ENCODE data around the gene ITM2C. TPM values are rescaled to one million over a fixed set of nuclear protein-coding genes. Genes with fewer than 3 reads are reported as not detected.

Gene ITM2C
- total and polyA plus RNA-seq, 2 of the 8 experiments (the other 6 are each of a cell fraction or from before 2014, with no cell fraction given), result 362 to 742 TPM

DNA sequence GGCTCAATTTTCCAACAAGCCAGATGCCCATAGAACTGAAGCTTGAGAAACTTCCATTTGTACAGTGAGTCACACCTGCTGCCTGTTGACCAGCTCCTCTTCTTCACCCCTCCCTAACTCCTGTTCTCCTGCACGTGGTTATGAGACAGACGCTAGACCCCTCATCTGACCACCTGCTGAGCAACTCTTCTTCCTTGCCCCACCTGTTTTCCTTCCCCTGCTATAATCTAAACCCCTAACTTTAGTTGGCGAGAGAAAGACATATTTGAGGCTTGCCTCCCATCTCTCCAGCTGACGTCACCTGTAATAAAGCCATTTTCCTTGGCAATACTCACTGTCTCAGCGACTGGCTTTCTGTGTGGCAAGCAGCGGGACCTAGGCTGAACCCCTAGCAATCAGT lies 22.3 kb upstream of the ITM2C start:
- H3K27ac ChIP-seq (ENCODE audit: low read depth, low read length), result no peak overlapping the region
- no peak overlapping the region for H2AK5ac ChIP-seq (ENCODE audit: low read depth, low read length)
- no peaks in the 10 kb centered on the region for H3K4me1 ChIP-seq (replicated peaks in 1 of 4; ENCODE audit: control insufficient read depth in 3 of 4, insufficient read depth in 4 of 4, low read length in 3 of 4)
- CTCF ChIA-PET (ENCODE audit: partially characterized antibody), result interaction anchor here (4.0 kb wide), 1 partner anchor 19 kb away, joined by 24 read pairs; no protein-coding TSS in a partner anchor
- no peak overlapping the region for H3K4me3 ChIP-seq (ENCODE audit: extremely low read depth in 1 of 4, insufficient read depth in 2 of 4, low read depth in 3 of 4, low read length in 4 of 4)
- no peak overlapping the region for H3K4ac ChIP-seq (replicated peaks; ENCODE audit: insufficient read length, low read depth, low read length)
- no peaks in the 10 kb centered on the region; a peak in 1 of 7 replicates for H3K27me3 ChIP-seq (replicated peaks in 1 of 4; ENCODE audit: control insufficient read depth in 3 of 4, extremely low read depth in 1 of 4, insufficient read depth in 3 of 4, low read length in 3 of 4)
- no peak overlapping the region for H3K18ac ChIP-seq (ENCODE audit: extremely low read depth, low read length)
- H3K23ac ChIP-seq (ENCODE audit: insufficient read length), result no peak overlapping the region
- no peak overlapping the region for H2BK5ac ChIP-seq (ENCODE audit: low read depth, low read length)
- no peak for FAIRE-seq
- no peaks in the 10 kb centered on the region for H3K23me2 ChIP-seq (ENCODE audit: low read depth, low read length)
- no peak overlapping the region for H3K9ac ChIP-seq (replicated peaks in 1 of 4; ENCODE audit: extremely low read depth in 1 of 4, low read depth in 3 of 4, low read length in 3 of 4)
- no peak for DNase-seq (ENCODE audit: low read depth in 1 of 2, low spot score in 2 of 2)
- H2BK120ac ChIP-seq (replicated peaks; ENCODE audit: low read depth, low read length), result no peak overlapping the region
- H3K56ac ChIP-seq (replicated peaks; ENCODE audit: insufficient read length, low read depth, low read length), result no peak overlapping the region
- H4K91ac ChIP-seq (replicated peaks; ENCODE audit: insufficient read length, low read length), result no peak overlapping the region
- no peak overlapping the region for H2BK12ac ChIP-seq (ENCODE audit: low read depth, low read length)
- H2AFZ ChIP-seq (ENCODE audit: low read length), result no peak overlapping the region
- POLR2A ChIA-PET (ENCODE audit: partially characterized antibody), result no interaction called here
- WGBS, 2 experiments (ENCODE audit: extremely low coverage in 1 of 2, insufficient coverage in 1 of 2, insufficient read length in 1 of 2, insufficient replicate concordance in 2 of 2, low coverage in 1 of 2, low lambda C conversion rate in 2 of 2, missing lambda C conversion rate in 1 of 2), result 84% methylated on average over 6 of the region's 6 CpGs; no CpG with 5 or more reads in 1 of the 2 experiments
- TF ChIP-seq, protein P1, sequence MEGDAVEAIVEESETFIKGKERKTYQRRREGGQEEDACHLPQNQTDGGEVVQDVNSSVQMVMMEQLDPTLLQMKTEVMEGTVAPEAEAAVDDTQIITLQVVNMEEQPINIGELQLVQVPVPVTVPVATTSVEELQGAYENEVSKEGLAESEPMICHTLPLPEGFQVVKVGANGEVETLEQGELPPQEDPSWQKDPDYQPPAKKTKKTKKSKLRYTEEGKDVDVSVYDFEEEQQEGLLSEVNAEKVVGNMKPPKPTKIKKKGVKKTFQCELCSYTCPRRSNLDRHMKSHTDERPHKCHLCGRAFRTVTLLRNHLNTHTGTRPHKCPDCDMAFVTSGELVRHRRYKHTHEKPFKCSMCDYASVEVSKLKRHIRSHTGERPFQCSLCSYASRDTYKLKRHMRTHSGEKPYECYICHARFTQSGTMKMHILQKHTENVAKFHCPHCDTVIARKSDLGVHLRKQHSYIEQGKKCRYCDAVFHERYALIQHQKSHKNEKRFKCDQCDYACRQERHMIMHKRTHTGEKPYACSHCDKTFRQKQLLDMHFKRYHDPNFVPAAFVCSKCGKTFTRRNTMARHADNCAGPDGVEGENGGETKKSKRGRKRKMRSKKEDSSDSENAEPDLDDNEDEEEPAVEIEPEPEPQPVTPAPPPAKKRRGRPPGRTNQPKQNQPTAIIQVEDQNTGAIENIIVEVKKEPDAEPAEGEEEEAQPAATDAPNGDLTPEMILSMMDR (IDR thresholded peaks at IDR 0.05; ENCODE audit: control extremely low read depth in 1 of 3, insufficient read depth in 1 of 3, low read depth in 1 of 3, low read length in 3 of 3), result no peak
- TF ChIP-seq TAF7 (optimal IDR thresholded peaks at IDR 0.05; ENCODE audit: borderline replicate concordance, low read depth, low read length), result no peak
- no peak for TF ChIP-seq POLR2A (IDR thresholded peaks at IDR 0.05; ENCODE audit: control extremely low read depth in 1 of 2, low read depth in 2 of 2, low read length in 2 of 2)
- TF ChIP-seq SP2 (IDR thresholded peaks at IDR 0.05; ENCODE audit: low read length), result no peak
- H3K79me2 ChIP-seq (ENCODE audit: control insufficient read depth in 1 of 2, insufficient read depth in 2 of 2, low read length in 2 of 2), result no peaks in the 10 kb centered on the region
- peaks cover 0 to 2% of the 10 kb centered on the region in 2 experiments; a peak in 1 of 4 replicates for H3K9me3 ChIP-seq (ENCODE audit: insufficient read depth in 2 of 2, low read depth in 1 of 2, low read length in 1 of 2)
- no peak overlapping the region for H4K8ac ChIP-seq (ENCODE audit: extremely low read depth, insufficient read depth, low read length)
- no peaks in the 10 kb centered on the region for H3K36me3 ChIP-seq (ENCODE audit: control insufficient read depth in 2 of 4, insufficient read depth in 4 of 4, low read length in 3 of 4)
- no peak overlapping the region for H3K14ac ChIP-seq (ENCODE audit: insufficient read length)
- H2BK20ac ChIP-seq (ENCODE audit: low read length), result no peak overlapping the region
- H2BK15ac ChIP-seq (ENCODE audit: low read length), result no peak overlapping the region; the same call in 1 of the 2 replicates
- no peak overlapping the region for H4K5ac ChIP-seq (ENCODE audit: insufficient read length, low read depth, low read length)
- H3K79me1 ChIP-seq (ENCODE audit: low read depth, low read length), result no peaks in the 10 kb centered on the region
- no peak overlapping the region for H3K4me2 ChIP-seq (ENCODE audit: insufficient read depth in 1 of 2, low read depth in 2 of 2, low read length in 2 of 2)
- H4K20me1 ChIP-seq (replicated peaks in 1 of 2; ENCODE audit: control insufficient read depth in 1 of 2, insufficient read depth in 2 of 2, low read length in 2 of 2), result no peaks in the 10 kb centered on the region
